MG63 (cell line): ENCODE results near the gene TDRD12. TPM values are rescaled to one million over a fixed set of nuclear protein-coding genes. Genes with fewer than 3 reads are reported as not detected.

Experiments
- DNase-seq: peaks from one replicate; pipeline ENCODE4 v3.0.0-alpha.2; 2020
- H3K27me3 ChIP-seq: fragments of 250-450 bp; sonication (Bioruptor Pico); 2 replicates; pipeline ENCODE4 v1.5.1; 2020; ENCODE audit warnings: mild to moderate bottlenecking, moderate library complexity
- H3K36me3 ChIP-seq: fragments of 250-450 bp; sonication (Bioruptor Pico); 2 replicates; pipeline ENCODE4 v1.5.1; 2020; ENCODE audit warnings: mild to moderate bottlenecking, moderate library complexity
- H3K4me3 ChIP-seq: fragments of 250-450 bp; sonication (Bioruptor Pico); 2 replicates; pipeline ENCODE4 v1.5.1; 2020; ENCODE audit warnings: mild to moderate bottlenecking, moderate library complexity
- H3K9me3 ChIP-seq: fragments of 250-450 bp; sonication (Bioruptor Pico); 2 replicates; pipeline ENCODE4 v1.5.1; 2020; ENCODE audit warnings: mild to moderate bottlenecking, moderate library complexity
- total RNA-seq: library from RNA; depleted of rRNA; stranded (reverse); fragments of >200 nt; shearing (Covaris generic); gene quantifications from 2 replicates; pipeline ENCODE4 v1.2.3, GENCODE V29; 2014; ENCODE audit warnings: low replicate concordance; rRNA removed

Gene TDRD12
- total RNA-seq, 1 experiment from 2014 or later = not detected

GRCh38 chr19:32876236-32876918 is 156.8 kb downstream of the TDRD12 start:
- no peak for DNase-seq
- Histone ChIP-seq H3K36me3 (no peaks in the 10 kb centered on the region), H3K4me3 (no peak overlapping the region), H3K27me3 (no peaks in the 10 kb centered on the region), H3K9me3 (no peaks in the 10 kb centered on the region)

- no peak overlapping the region for H3K4me3 ChIP-seq
- H3K27me3 ChIP-seq = no peaks in the 10 kb centered on the region
- H3K9me3 ChIP-seq = no peaks in the 10 kb centered on the region
- no peak for DNase-seq
- H3K36me3 ChIP-seq = no peaks in the 10 kb centered on the region
Measured at GRCh38 chr19:32876919-32877285, 157.3 kb downstream of the TDRD12 start.

Other genes starting within 250 kb of the TDRD12 start
- gene PDCD5, start 138.6 kb upstream of the TDRD12 start, total RNA-seq = 245 and 384 TPM in 2 replicates
- 45.4 and 48.5 TPM in 2 replicates for gene ANKRD27, start 44.6 kb upstream of the TDRD12 start, total RNA-seq
- 0.37 and 1.2 TPM in 2 replicates for gene RGS9BP, start 43.9 kb upstream of the TDRD12 start, total RNA-seq
- gene NUDT19, start 27.9 kb upstream of the TDRD12 start, total RNA-seq = 18.0 and 22.4 TPM in 2 replicates
- gene SLC7A9, start 150.0 kb downstream of the TDRD12 start, total RNA-seq = not detected in 2 replicates